Measurements from ENCODE around the gene PNCK.
"Not testable (repeated sequence)": the region's sequence is repeated elsewhere in the genome, so short reads cannot be mapped to it uniquely, and the experiment has no call there.

Gene PNCK

DNA sequence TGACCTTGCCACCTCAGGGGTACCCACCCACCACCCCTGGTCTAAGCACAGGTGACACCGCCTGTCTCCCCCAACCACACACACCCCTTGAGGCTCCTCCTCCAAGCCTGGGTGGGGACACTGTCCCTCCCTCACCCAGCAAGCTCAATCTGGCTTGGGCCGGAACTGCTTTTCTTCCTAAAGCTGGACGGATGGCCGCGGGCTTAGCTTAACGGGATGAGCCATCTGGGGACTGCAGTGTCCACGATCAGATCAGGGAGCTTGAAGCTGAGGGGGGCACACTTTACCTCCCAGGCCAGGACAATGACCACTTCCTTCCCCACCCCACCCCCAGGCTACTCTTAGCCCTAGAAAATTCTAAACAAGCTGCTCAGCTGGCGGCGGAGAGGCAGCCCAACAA is 13.1 kb upstream of the PNCK start:
- no peaks in the 10 kb centered on the region for H3K27me3 ChIP-seq (replicated peaks; ENCODE audit: control insufficient read depth, insufficient read depth, low read length, poor library complexity, severe bottlenecking)
- no peak overlapping the region for H3K4me3 ChIP-seq (ENCODE audit: insufficient read depth, low read depth, low read length, poor library complexity, severe bottlenecking)
- H3K4me1 ChIP-seq (ENCODE audit: control insufficient read depth, insufficient read depth, low read length, poor library complexity, severe bottlenecking), result no peaks in the 10 kb centered on the region
- no peaks in the 10 kb centered on the region for H3K9me3 ChIP-seq (ENCODE audit: control insufficient read depth, low read length)
- no peak for DNase-seq
- H3K36me3 ChIP-seq (ENCODE audit: control insufficient read depth, insufficient read depth, low read length), result no peaks in the 10 kb centered on the region
- no peak overlapping the region for H3K27ac ChIP-seq (ENCODE audit: insufficient read depth, low read length, poor library complexity, severe bottlenecking)

- H3K27me3 ChIP-seq (replicated peaks; ENCODE audit: control insufficient read depth, insufficient read depth, low read length, poor library complexity, severe bottlenecking), result no peaks in the 10 kb centered on the region
- no peak overlapping the region for H3K27ac ChIP-seq (ENCODE audit: insufficient read depth, low read length, poor library complexity, severe bottlenecking)
- DNase-seq, result no peak
- no peak overlapping the region for H3K4me3 ChIP-seq (ENCODE audit: insufficient read depth, low read depth, low read length, poor library complexity, severe bottlenecking)
- H3K36me3 ChIP-seq (ENCODE audit: control insufficient read depth, insufficient read depth, low read length), result no peaks in the 10 kb centered on the region
- H3K4me1 ChIP-seq (ENCODE audit: control insufficient read depth, insufficient read depth, low read length, poor library complexity, severe bottlenecking), result no peaks in the 10 kb centered on the region
- H3K9me3 ChIP-seq (ENCODE audit: control insufficient read depth, low read length), result no peaks in the 10 kb centered on the region
Measured at GRCh38 chrX:153685751-153686696, 12.4 kb upstream of the PNCK start.

- H3K27me3 ChIP-seq (replicated peaks; ENCODE audit: control insufficient read depth, insufficient read depth, low read length, poor library complexity, severe bottlenecking), result no peaks in the 10 kb centered on the region
- no peak overlapping the region for H3K4me3 ChIP-seq (ENCODE audit: insufficient read depth, low read depth, low read length, poor library complexity, severe bottlenecking)
- no peaks in the 10 kb centered on the region for H3K36me3 ChIP-seq (ENCODE audit: control insufficient read depth, insufficient read depth, low read length)
- no peaks in the 10 kb centered on the region for H3K9me3 ChIP-seq (ENCODE audit: control insufficient read depth, low read length)
- no peaks in the 10 kb centered on the region for H3K4me1 ChIP-seq (ENCODE audit: control insufficient read depth, insufficient read depth, low read length, poor library complexity, severe bottlenecking)
- DNase-seq, result no peak
- no peak overlapping the region for H3K27ac ChIP-seq (ENCODE audit: insufficient read depth, low read length, poor library complexity, severe bottlenecking)
Measured at GRCh38 chrX:153685156-153685536, 11.5 kb upstream of the PNCK start.

GRCh38 chrX:153684467-153685155 is 11.0 kb upstream of the PNCK start:
- Histone ChIP-seq H3K27ac (ENCODE audit: insufficient read depth, low read length, poor library complexity, severe bottlenecking) (no peak overlapping the region), H3K9me3 (ENCODE audit: control insufficient read depth, low read length) (no peaks in the 10 kb centered on the region), H3K4me1 (ENCODE audit: control insufficient read depth, insufficient read depth, low read length, poor library complexity, severe bottlenecking) (no peaks in the 10 kb centered on the region), H3K36me3 (ENCODE audit: control insufficient read depth, insufficient read depth, low read length) (no peaks in the 10 kb centered on the region), H3K4me3 (ENCODE audit: insufficient read depth, low read depth, low read length, poor library complexity, severe bottlenecking) (no peak overlapping the region), H3K27me3 (replicated peaks; ENCODE audit: control insufficient read depth, insufficient read depth, low read length, poor library complexity, severe bottlenecking) (no peaks in the 10 kb centered on the region)
- DNase-seq, result no peak

DNA sequence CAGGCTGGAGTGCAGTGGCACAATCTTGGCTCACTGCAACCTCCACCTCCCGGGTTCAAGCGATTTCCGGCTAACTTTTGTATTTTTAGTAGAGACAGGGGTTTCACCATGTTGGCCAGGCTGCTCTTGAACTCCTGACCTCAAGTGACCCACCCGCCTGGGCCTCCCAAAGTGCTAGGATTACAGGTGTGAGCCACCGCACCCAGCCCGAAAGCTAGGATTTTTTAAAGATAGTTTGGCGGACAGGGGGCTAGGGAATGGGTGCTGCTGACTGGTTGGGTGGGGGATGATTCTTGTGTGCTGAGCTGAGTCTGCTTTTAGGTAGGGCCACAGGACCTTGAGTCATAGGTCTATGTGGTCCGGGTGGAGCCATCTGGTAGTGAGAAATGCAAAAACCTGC is 9.9 kb upstream of the PNCK start:
- DNase-seq; H3K9me3 ChIP-seq (ENCODE audit: control insufficient read depth, low read length); H3K4me3 ChIP-seq (ENCODE audit: insufficient read depth, low read depth, low read length, poor library complexity, severe bottlenecking); H3K4me1 ChIP-seq (ENCODE audit: control insufficient read depth, insufficient read depth, low read length, poor library complexity, severe bottlenecking); H3K36me3 ChIP-seq (ENCODE audit: control insufficient read depth, insufficient read depth, low read length); H3K27ac ChIP-seq (ENCODE audit: insufficient read depth, low read length, poor library complexity, severe bottlenecking); H3K27me3 ChIP-seq (replicated peaks; ENCODE audit: control insufficient read depth, insufficient read depth, low read length, poor library complexity, severe bottlenecking): not testable (repeated sequence)

GRCh38 chrX:153681175-153681574 is 7.6 kb upstream of the PNCK start:
- H3K9me3 ChIP-seq (ENCODE audit: control insufficient read depth, low read length), result no peaks in the 10 kb centered on the region
- H3K4me1 ChIP-seq (ENCODE audit: control insufficient read depth, insufficient read depth, low read length, poor library complexity, severe bottlenecking), result no peaks in the 10 kb centered on the region
- DNase-seq, result no peak
- no peak overlapping the region for H3K27ac ChIP-seq (ENCODE audit: insufficient read depth, low read length, poor library complexity, severe bottlenecking)
- no peak overlapping the region for H3K4me3 ChIP-seq (ENCODE audit: insufficient read depth, low read depth, low read length, poor library complexity, severe bottlenecking)
- no peaks in the 10 kb centered on the region for H3K27me3 ChIP-seq (replicated peaks; ENCODE audit: control insufficient read depth, insufficient read depth, low read length, poor library complexity, severe bottlenecking)
- no peaks in the 10 kb centered on the region for H3K36me3 ChIP-seq (ENCODE audit: control insufficient read depth, insufficient read depth, low read length)

DNA sequence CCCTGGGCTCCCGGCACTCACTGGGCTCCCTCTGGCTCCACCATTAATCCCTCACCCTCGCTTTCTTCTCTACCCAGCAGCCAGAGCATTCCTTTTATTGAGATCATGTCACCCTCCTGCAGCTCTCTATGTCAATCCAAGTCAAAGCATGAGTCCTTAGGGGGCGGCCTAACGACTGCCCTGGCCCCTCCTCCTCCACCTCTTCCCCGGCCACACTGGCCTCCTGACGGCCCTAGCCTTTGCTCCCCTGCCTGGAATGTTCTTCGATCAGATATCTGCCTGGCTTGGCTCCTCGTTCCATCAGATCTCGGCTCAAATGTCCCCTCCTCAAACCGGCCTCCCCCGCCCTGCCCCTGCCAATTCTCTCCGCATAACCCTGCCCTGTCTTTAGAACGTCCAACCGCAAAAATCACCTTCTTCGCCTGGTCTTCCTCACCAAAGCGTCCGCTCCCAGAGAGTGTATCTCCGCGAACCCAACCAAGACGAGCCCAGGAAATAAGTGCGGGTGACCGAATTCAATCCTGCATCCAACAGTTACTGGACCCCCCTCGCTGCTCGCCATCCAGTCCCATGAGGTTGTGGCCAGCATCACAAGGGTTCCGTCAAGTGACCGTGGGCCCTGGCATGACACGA is 722 bp upstream of the PNCK start:
- no peaks in the 10 kb centered on the region for H3K27me3 ChIP-seq (replicated peaks; ENCODE audit: control insufficient read depth, insufficient read depth, low read length, poor library complexity, severe bottlenecking)
- H3K27ac ChIP-seq (ENCODE audit: insufficient read depth, low read length, poor library complexity, severe bottlenecking), result no peak overlapping the region
- no peak for DNase-seq

DNA sequence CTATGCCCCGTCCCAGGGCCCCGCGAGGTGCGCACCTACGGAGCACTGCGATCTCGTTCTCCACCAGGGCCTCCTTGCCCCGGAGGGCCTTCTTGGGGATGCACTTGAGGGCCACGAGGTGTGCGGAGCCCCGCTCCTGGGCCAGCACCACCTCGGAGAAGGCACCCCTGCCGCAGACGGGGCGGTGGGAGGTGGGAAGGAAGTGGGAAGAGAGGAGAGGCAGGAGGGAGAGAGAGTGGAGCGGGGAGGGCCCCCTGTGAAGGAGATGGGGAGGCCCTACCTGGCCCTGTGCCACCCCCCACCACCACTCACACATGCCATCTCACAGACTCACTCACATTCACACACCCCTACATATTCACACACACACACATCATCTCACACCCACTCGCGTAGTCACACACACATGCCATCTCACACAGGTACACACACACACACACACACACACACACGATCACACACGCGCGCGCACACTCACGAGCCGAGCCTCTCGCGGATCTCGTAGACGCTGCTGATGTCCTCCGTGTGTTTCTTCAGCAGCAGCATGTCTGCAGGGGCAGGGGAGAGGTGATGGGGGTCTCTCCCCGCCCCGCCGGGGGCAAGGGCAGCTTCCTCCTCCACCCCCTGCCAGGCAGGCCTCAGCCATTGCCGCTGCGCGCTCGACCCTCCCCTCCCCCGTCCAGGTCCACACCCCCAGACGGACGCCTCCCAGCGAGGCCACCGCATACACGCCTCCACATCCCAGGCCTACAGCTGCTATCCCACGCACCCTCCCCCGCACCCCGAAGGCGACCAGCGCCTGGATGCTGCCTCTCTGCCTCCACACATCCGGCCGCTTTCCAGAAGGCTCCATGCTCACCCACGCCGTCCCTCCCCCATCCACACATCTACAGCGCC is 834 bp downstream of the PNCK start:
- DNase-seq, result no peak
- H3K4me1 ChIP-seq (ENCODE audit: control insufficient read depth, insufficient read depth, low read length, poor library complexity, severe bottlenecking), result no peaks in the 10 kb centered on the region

More for the DNA sequence above, 722 bp upstream of the PNCK start:
- H3K36me3 ChIP-seq (ENCODE audit: control insufficient read depth, insufficient read depth, low read length), result no peaks in the 10 kb centered on the region
- H3K9me3 ChIP-seq (ENCODE audit: control insufficient read depth, low read length), result no peaks in the 10 kb centered on the region
- no peak overlapping the region for H3K4me3 ChIP-seq (ENCODE audit: insufficient read depth, low read depth, low read length, poor library complexity, severe bottlenecking)
- H3K4me1 ChIP-seq (ENCODE audit: control insufficient read depth, insufficient read depth, low read length, poor library complexity, severe bottlenecking), result no peaks in the 10 kb centered on the region

GRCh38 chrX:153671589-153672530 is 1.8 kb downstream of the PNCK start:
- Histone ChIP-seq H3K36me3 (ENCODE audit: control insufficient read depth, insufficient read depth, low read length) (no peaks in the 10 kb centered on the region), H3K4me1 (ENCODE audit: control insufficient read depth, insufficient read depth, low read length, poor library complexity, severe bottlenecking) (no peaks in the 10 kb centered on the region), H3K27me3 (replicated peaks; ENCODE audit: control insufficient read depth, insufficient read depth, low read length, poor library complexity, severe bottlenecking) (no peaks in the 10 kb centered on the region), H3K9me3 (ENCODE audit: control insufficient read depth, low read length) (no peaks in the 10 kb centered on the region), H3K27ac (ENCODE audit: insufficient read depth, low read length, poor library complexity, severe bottlenecking) (no peak overlapping the region), H3K4me3 (ENCODE audit: insufficient read depth, low read depth, low read length, poor library complexity, severe bottlenecking) (no peak overlapping the region)
- DNase-seq, result no peak

More for the DNA sequence above, 834 bp downstream of the PNCK start:
- H3K27me3 ChIP-seq (replicated peaks; ENCODE audit: control insufficient read depth, insufficient read depth, low read length, poor library complexity, severe bottlenecking), result no peaks in the 10 kb centered on the region
- no peaks in the 10 kb centered on the region for H3K36me3 ChIP-seq (ENCODE audit: control insufficient read depth, insufficient read depth, low read length)
- H3K27ac ChIP-seq (ENCODE audit: insufficient read depth, low read length, poor library complexity, severe bottlenecking), result no peak overlapping the region
- no peaks in the 10 kb centered on the region for H3K9me3 ChIP-seq (ENCODE audit: control insufficient read depth, low read length)
- H3K4me3 ChIP-seq (ENCODE audit: insufficient read depth, low read depth, low read length, poor library complexity, severe bottlenecking), result no peak overlapping the region
